Placental epithelial cell (primary cell): ENCODE measurements around the gene TUBB8. TPM values are rescaled to one million over a fixed set of nuclear protein-coding genes. Genes with fewer than 3 reads are reported as not detected.

Source experiments
- total RNA-seq: library from RNA; depleted of rRNA; stranded (reverse); fragments of >200 nt; gene quantifications from 2 replicates; pipeline ENCODE4 v1.2.3, GENCODE V29; 2012

The TUBB8 gene
- total RNA-seq = not detected in 2 replicates

GRCh38 chr10:48996-49395 lies at the start of gene TUBB8:
Gene TUBB8 (minus strand): TSS chr10:49296. CDS start chr10:49238, 58 bp downstream.

Other genes with a start within 250 kb of the TUBB8 start
- 38.6 and 41.2 TPM in 2 replicates for gene ZMYND11, start 86.2 kb upstream of the TUBB8 start, total RNA-seq